Measurements from ENCODE around the gene TKTL2. TPM values are rescaled to one million over a fixed set of nuclear protein-coding genes. Genes with fewer than 3 reads are reported as not detected.

The TKTL2 gene
- not detected in 2 replicates for total RNA-seq

DNA sequence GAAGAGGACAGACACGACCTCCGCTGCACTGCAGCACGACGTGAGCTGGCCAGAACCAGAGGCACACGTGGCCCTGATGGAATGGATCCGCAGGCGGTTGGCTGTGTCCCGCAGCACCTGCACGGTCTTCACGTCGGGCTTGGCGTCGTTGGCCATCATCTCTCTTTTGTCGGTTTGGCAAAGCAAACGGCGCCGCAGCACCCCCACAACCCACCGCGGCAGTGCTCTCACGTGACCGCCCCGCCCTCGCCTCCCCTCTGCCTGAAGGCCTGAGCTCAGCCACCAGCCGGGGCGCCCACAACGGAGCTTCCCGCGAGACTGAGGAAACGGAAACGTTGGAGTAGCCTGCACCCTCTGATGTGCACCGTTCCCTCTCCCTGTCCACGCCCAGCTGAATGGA lies at the start of gene TKTL2:
TKTL2 (minus strand) TSS at position 179 of the 400 bp plus-strand sequence; CDS start at position 159, 20 bp downstream.

GRCh38 chr4:163494360-163495241 lies 21.0 kb upstream of the TKTL2 start, which contains the start of gene TMA16:
Gene TMA16 (plus strand): TSS chr4:163494690. CDS start chr4:163494802, 112 bp downstream.

Other genes starting within 250 kb of the TKTL2 start
- gene NPY1R, start 141.2 kb downstream of the TKTL2 start, total RNA-seq: under 0.01 TPM in 1 of 2 replicates, not detected in the other
- gene NPY5R, start 129.9 kb downstream of the TKTL2 start, total RNA-seq: not detected in 2 replicates
- 33.3 and 40.8 TPM in 2 replicates for gene TMA16, start 20.9 kb upstream of the TKTL2 start, total RNA-seq

All from smooth muscle cell of the umbilical artery (primary cell).